GM23248 (cell line): ENCODE data around the gene SEMA5A.

Experiments
- EZH2 ChIP-seq: fragments of 200-600 bp; sonication (generic); IDR thresholded peaks from 2 replicates; pipeline ENCODE4 v1.6.1; 2018; ENCODE audit warnings: antibody characterized with exemption, mild to moderate bottlenecking; ENCODE audit not compliant: insufficient read depth, poor library complexity, severe bottlenecking
- EZH2phosphoT487 ChIP-seq: fragments of 200-600 bp; sonication (generic); IDR thresholded peaks from 2 replicates; pipeline ENCODE4 v1.6.1; 2018; ENCODE audit warnings: antibody characterized with exemption, moderate library complexity, mild to moderate bottlenecking, low read depth; ENCODE audit not compliant: insufficient read depth

DNA sequence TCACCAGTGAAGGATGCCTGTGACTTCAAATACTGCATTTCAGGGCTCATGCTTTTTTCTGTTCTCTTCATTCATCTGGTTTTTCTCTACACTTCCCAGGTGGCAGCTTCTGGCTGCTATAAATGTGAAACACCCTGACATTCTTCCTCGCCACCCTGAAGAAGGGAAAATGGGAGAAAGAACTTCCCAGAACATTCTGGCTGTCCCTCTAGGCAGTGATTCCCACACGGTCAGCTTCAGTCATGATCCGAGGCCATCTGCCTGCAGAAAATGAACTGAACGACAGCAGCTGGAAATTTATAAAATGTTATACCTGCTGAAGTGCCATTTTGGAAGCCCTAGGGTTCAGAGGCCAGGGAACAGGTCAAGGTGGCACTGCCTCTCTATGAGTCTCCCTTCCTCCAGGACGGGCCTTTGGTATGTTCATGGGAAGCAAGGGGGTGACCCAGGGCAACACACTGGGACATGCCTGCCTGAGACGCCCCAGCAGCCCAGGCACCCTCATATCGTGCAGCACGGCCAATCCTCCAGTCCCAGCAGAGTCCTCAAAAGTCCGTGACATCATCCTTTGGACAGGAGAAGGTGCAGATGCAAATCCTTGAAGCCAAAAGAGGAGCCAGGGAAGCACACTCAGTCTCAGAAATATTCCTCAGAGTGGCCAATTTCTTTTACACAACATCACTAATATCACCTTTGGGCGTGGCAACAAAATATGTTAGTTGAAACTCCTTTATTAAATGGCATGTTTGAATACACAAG lies 107.1 kb downstream of the SEMA5A start:
- TF ChIP-seq EZH2phosphoT487: no peak
- no peak for TF ChIP-seq EZH2
